Neural progenitor cell (in vitro differentiated cells): ENCODE measurements around the gene PURA.
A peak's percentile ranks its signal among the peaks of the same experiment; 100 is the strongest.

Experiments used
- CTCF ChIP-seq: fragments of 200-600 bp; sonication (generic); IDR thresholded peaks from 2 replicates; pipeline ENCODE4 v1.5.1; 2017; ENCODE audit warnings: antibody characterized with exemption, mild to moderate bottlenecking
- EZH2 ChIP-seq: fragments of 200-600 bp; sonication (generic); IDR thresholded peaks from 2 replicates; pipeline ENCODE4 v1.6.1; 2017; ENCODE audit warnings: antibody characterized with exemption, mild to moderate bottlenecking, moderate library complexity

GRCh38 chr5:140116716-140117115 lies 2.8 kb downstream of the PURA start:
- peak; percentile 7 for TF ChIP-seq CTCF
- TF ChIP-seq EZH2 = no peak
